Endothelial cell of umbilical vein (primary cell): ENCODE measurements around the gene SLC44A5.

Experiments
- CTCF ChIP-seq, 2 donors: IDR thresholded peaks; 1 replicate in 1 of 2; 2 replicates in 1 of 2; pipeline ENCODE4 v1.5.1; 2011; ENCODE audit warnings: low read length in 2 of 2, mild to moderate bottlenecking in 2 of 2, moderate library complexity in 2 of 2, control low read depth in 1 of 2, inconsistent platforms in 1 of 2, low read depth in 1 of 2; ENCODE audit not compliant: insufficient read depth in 1 of 2; ENCODE audit errors: extremely low read depth in 1 of 2
- EZH2 ChIP-seq: IDR thresholded peaks from 2 replicates; pipeline ENCODE4 v1.6.1; 2012; ENCODE audit warnings: borderline replicate concordance, low read depth, mild to moderate bottlenecking, moderate library complexity, low read length, inconsistent platforms; ENCODE audit not compliant: severe bottlenecking
- GATA2 ChIP-seq: IDR thresholded peaks from 2 replicates; pipeline ENCODE4 v1.7.0; 2011; ENCODE audit warnings: low read depth, mild to moderate bottlenecking, moderate library complexity, mixed read lengths, low read length; ENCODE audit not compliant: insufficient read length, insufficient read depth
- MAX ChIP-seq: IDR thresholded peaks from 2 replicates; pipeline ENCODE4 v1.6.1; 2011; ENCODE audit not compliant: insufficient read depth, insufficient read length
- POLR2A ChIP-seq: IDR thresholded peaks from 2 replicates; pipeline ENCODE4 v1.6.1; 2012; ENCODE audit warnings: low read depth, mild to moderate bottlenecking, control low read depth, low read length
- POLR2AphosphoS5 ChIP-seq: IDR thresholded peaks from 2 replicates; pipeline ENCODE4 v1.6.1; 2012; ENCODE audit warnings: low read depth, mild to moderate bottlenecking, control low read depth, low read length, moderate library complexity; ENCODE audit not compliant: insufficient read depth

- no peak for TF ChIP-seq EZH2
- no peak for TF ChIP-seq POLR2A
- no peak for TF ChIP-seq POLR2AphosphoS5
- TF ChIP-seq CTCF (IDR thresholded peaks at IDR 0.05; ENCODE audit: extremely low read depth in 1 of 2, insufficient read depth in 1 of 2, low read depth in 1 of 2, low read length in 2 of 2) = no peak
- TF ChIP-seq GATA2 = no peak
- no peak for TF ChIP-seq MAX
Observed at GRCh38 chr1:75430526-75430925, 180.4 kb downstream of the SLC44A5 start.
